ENCODE measurements around the gene FBXW11.

GRCh38 chr5:171997011-171997410 lies 9.4 kb downstream of the FBXW11 start:
- TF ChIP-seq POLR2A (IDR thresholded peaks at IDR 0.05; ENCODE audit: low read depth, low read length) (no peak), TAF1 (IDR thresholded peaks at IDR 0.05; ENCODE audit: borderline replicate concordance, low read depth, low read length) (no peak)

Measured in GM12892 (cell line).